ENCODE results near the gene CIAO3.

The CIAO3 gene

DNA sequence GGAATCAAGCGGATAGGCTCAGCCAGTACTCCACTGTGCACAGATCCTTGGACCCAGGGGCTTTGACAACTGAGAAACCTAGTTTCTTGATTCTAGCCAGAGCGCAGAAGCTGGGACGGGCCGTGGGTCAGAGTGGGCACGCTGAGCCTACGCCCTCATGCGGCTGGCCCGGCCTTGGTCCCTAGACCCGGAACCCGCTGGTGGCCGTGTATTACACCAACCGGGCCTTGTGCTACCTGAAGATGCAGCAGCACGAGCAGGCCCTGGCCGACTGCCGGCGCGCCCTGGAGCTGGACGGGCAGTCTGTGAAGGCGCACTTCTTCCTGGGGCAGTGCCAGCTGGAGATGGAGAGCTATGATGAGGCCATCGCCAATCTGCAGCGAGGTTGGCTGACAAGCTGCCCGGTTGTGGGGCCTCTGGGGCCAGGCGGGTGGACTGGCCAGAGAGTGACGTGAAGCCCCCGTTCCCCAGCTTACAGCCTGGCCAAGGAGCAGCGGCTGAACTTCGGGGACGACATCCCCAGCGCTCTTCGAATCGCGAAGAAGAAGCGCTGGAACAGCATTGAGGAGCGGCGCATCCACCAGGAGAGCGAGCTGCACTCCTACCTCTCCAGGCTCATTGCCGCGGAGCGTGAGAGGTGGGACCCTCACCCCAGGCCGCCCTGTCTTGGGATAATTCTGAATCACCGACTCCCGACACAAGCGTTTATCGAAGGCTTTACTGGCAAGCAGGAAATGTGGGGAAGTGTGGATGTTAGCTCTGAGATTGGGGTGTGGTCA, 59.6 kb downstream of the CIAO3 start:
- peak; percentile 56 for DNase-seq (ENCODE audit: low read depth)
- TF ChIP-seq, protein P1, sequence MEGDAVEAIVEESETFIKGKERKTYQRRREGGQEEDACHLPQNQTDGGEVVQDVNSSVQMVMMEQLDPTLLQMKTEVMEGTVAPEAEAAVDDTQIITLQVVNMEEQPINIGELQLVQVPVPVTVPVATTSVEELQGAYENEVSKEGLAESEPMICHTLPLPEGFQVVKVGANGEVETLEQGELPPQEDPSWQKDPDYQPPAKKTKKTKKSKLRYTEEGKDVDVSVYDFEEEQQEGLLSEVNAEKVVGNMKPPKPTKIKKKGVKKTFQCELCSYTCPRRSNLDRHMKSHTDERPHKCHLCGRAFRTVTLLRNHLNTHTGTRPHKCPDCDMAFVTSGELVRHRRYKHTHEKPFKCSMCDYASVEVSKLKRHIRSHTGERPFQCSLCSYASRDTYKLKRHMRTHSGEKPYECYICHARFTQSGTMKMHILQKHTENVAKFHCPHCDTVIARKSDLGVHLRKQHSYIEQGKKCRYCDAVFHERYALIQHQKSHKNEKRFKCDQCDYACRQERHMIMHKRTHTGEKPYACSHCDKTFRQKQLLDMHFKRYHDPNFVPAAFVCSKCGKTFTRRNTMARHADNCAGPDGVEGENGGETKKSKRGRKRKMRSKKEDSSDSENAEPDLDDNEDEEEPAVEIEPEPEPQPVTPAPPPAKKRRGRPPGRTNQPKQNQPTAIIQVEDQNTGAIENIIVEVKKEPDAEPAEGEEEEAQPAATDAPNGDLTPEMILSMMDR (IDR thresholded peaks at IDR 0.05; ENCODE audit: insufficient read depth, low read depth, low read length, missing control alignments), result peak; percentile 3
- peak overlapping the region; percentile 84 for H3K4me3 ChIP-seq (ENCODE audit: low read length)

DNA sequence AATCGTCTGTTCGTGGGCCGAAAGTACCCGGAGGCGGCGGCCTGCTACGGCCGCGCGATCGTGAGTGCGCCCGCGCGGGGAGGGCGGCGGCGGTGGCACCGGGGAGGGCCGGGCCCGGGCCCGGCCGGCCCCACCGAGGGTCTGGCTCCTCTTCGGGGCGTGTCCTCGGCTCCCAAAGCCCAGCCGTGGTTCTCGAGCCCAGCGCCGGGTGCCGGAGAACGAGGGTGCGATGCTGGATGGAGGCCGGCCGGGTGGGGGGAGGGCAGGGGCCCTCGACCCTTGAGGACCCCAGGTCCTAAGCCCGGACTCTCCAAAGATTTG, 60.2 kb downstream of the CIAO3 start:
- TF ChIP-seq, protein P1 (IDR thresholded peaks at IDR 0.05; ENCODE audit: insufficient read depth, low read depth, low read length, missing control alignments), result no peak
- DNase-seq (ENCODE audit: low read depth), result no peak
- peak overlapping the region; percentile 84 for H3K4me3 ChIP-seq (ENCODE audit: low read length)

DNA sequence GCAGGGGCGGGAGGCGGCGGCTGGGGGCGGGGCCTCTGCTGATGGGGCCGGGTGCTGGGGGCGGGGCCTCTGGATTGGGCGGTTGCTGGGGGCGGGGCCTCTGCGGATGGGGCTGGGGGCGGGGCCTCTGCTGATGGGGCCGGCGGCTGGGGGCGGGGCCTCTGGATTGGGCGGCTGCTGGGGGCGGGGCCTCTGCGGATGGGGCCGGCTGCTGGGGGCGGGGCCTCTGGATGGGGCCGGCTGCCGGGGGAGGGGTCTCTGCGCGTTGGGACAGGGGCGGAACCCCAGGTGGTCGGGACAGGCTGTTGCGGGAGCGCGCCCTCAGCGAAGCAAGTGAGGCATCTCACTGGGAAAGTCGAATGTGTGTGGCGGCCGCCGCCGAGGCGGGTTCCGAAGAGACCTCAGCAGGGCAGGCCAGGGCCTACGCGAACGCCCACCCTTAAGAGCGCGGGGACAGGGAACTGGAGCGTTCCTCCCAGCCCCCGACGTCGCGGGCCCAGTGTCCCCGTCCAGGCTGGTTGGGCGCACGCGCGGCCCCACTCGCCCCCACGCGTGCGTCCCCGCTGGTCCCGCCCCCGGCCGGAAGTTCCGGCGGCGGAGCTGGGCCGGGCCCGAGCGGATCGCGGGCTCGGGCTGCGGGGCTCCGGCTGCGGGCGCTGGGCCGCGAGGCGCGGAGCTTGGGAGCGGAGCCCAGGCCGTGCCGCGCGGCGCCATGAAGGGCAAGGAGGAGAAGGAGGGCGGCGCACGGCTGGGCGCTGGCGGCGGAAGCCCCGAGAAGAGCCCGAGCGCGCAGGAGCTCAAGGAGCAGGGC, 60.8 kb downstream of the CIAO3 start, which contains the start of gene STUB1:
TSS of gene STUB1 (plus strand) at position 597 of the 811 bp plus-strand sequence. CDS start at position 713, 116 bp downstream.
- TF ChIP-seq, protein P1 (IDR thresholded peaks at IDR 0.05; ENCODE audit: insufficient read depth, low read depth, low read length, missing control alignments), result no peak
- peak within 1 kb of the TSS; percentile 84 for H3K4me3 ChIP-seq (ENCODE audit: low read length)
- DNase-seq (ENCODE audit: low read depth), result peak; percentile 89
